NCI-H1105 treated with DMSO at 0.1 percent for 48 hours (cell line): ENCODE data around the gene AHNAK2.
"Not testable (repeated sequence)": the region's sequence is repeated elsewhere in the genome, so short reads cannot be mapped to it uniquely, and the experiment has no call there.

Experiments
- DNase-seq: peaks from one replicate; lab custom pipeline; 2025; lab: John Stamatoyannopoulos, UW

The AHNAK2 gene

GRCh38 chr14:104897330-104898194 lies 80.6 kb downstream of the AHNAK2 start:
- DNase-seq = no peak

GRCh38 chr14:104895786-104896661 lies 82.2 kb downstream of the AHNAK2 start:
- peak; percentile 89 for DNase-seq

GRCh38 chr14:104895207-104895785 lies 82.9 kb downstream of the AHNAK2 start:
- DNase-seq = peak; percentile 15

GRCh38 chr14:104894331-104895206 lies 83.6 kb downstream of the AHNAK2 start:
- no peak for DNase-seq

GRCh38 chr14:104893435-104894207 lies 84.6 kb downstream of the AHNAK2 start:
- no peak for DNase-seq

GRCh38 chr14:104892531-104893434 lies 85.4 kb downstream of the AHNAK2 start:
- no peak for DNase-seq

- DNase-seq = no peak
Measured at GRCh38 chr14:104891664-104892530, 86.3 kb downstream of the AHNAK2 start.

- no peak for DNase-seq
Measured at GRCh38 chr14:104891121-104891551, 87.0 kb downstream of the AHNAK2 start.

- DNase-seq = not testable (repeated sequence)
Measured at GRCh38 chr14:104890292-104890691, 87.9 kb downstream of the AHNAK2 start.

GRCh38 chr14:104889375-104889757 lies 88.8 kb downstream of the AHNAK2 start:
- no peak for DNase-seq

GRCh38 chr14:104888489-104889374 lies 89.4 kb downstream of the AHNAK2 start:
- no peak for DNase-seq

- no peak for DNase-seq
Measured at GRCh38 chr14:104887623-104888488, 90.3 kb downstream of the AHNAK2 start.
